RWPE2 (cell line): Measurements from ENCODE around the gene SENP7.
"Not testable (repeated sequence)": the region's sequence is repeated elsewhere in the genome, so short reads cannot be mapped to it uniquely, and the experiment has no call there.

Source experiments
- ATAC-seq: fragments of 200-7000 bp; cut with Tn5 transposase; 3 replicates; pipeline ENCODE4 v1.9.1; 2021; ENCODE audit warnings: low read depth
- DNase-seq: peaks from one replicate; pipeline ENCODE4 v3.0.0-alpha.2; 2020; ENCODE audit warnings: low spot score
- H3K27ac ChIP-seq: fragments of 450-650 bp; 2 replicates; pipeline ENCODE4 v1.5.1; 2017; ENCODE audit warnings: mild to moderate bottlenecking; ENCODE audit not compliant: poor library complexity, severe bottlenecking
- H3K27me3 ChIP-seq: fragments of 250-450 bp; sonication (Bioruptor Pico); 2 replicates; pipeline ENCODE4 v1.5.1; 2021; ENCODE audit warnings: mild to moderate bottlenecking, moderate library complexity; ENCODE audit not compliant: insufficient read depth, poor library complexity, severe bottlenecking
- H3K36me3 ChIP-seq: fragments of 250-450 bp; sonication (Bioruptor Pico); 2 replicates; pipeline ENCODE4 v1.5.1; 2020; ENCODE audit warnings: low read depth, mild to moderate bottlenecking, moderate library complexity
- H3K4me1 ChIP-seq: fragments of 250-450 bp; sonication (Bioruptor Pico); 2 replicates; pipeline ENCODE4 v1.5.1; 2021; ENCODE audit warnings: mild to moderate bottlenecking, moderate library complexity; ENCODE audit not compliant: insufficient read depth, poor library complexity, severe bottlenecking
- H3K4me3 ChIP-seq: fragments of 250-450 bp; sonication (Bioruptor Pico); 2 replicates; pipeline ENCODE4 v1.5.1; 2021; ENCODE audit warnings: mild to moderate bottlenecking, moderate library complexity; ENCODE audit not compliant: severe bottlenecking
- H3K9me3 ChIP-seq: fragments of 250-450 bp; sonication (Bioruptor Pico); 2 replicates; pipeline ENCODE4 v1.5.1; 2021; ENCODE audit warnings: mild to moderate bottlenecking, moderate library complexity; ENCODE audit not compliant: severe bottlenecking
- TF ChIP-seq, protein P1 (sequence below): fragments of 450-650 bp; IDR thresholded peaks from one replicate; pipeline ENCODE4 v1.5.1; 2017; ENCODE audit warnings: mild to moderate bottlenecking, moderate library complexity; ENCODE audit not compliant: poor library complexity, severe bottlenecking

Gene SENP7

DNA sequence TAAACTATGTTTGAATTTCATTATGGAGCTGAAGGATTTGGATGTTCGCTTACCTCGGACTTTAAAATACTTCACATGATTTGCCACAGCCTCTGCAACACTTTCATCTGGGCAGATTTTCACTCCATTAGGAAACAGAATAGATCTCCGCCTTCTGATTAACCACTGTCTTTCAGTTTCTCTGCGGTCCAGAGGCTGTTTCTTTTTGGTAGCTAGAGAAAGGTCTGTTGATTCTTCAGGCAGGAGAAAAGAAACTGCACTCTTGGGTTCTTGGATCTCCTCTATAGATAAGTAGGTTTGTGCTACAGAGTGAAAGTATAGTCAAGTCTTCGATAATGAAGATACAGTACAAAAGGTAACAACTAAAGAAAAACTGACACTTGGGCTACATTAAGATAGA lies 193.5 kb downstream of the SENP7 start:
- no peaks in the 10 kb centered on the region for H3K9me3 ChIP-seq
- H3K36me3 ChIP-seq = no peaks in the 10 kb centered on the region
- no peaks in the 10 kb centered on the region for H3K4me1 ChIP-seq
- no peak overlapping the region for H3K27ac ChIP-seq
- no peak for ATAC-seq
- no peaks in the 10 kb centered on the region for H3K27me3 ChIP-seq
- TF ChIP-seq, protein P1, sequence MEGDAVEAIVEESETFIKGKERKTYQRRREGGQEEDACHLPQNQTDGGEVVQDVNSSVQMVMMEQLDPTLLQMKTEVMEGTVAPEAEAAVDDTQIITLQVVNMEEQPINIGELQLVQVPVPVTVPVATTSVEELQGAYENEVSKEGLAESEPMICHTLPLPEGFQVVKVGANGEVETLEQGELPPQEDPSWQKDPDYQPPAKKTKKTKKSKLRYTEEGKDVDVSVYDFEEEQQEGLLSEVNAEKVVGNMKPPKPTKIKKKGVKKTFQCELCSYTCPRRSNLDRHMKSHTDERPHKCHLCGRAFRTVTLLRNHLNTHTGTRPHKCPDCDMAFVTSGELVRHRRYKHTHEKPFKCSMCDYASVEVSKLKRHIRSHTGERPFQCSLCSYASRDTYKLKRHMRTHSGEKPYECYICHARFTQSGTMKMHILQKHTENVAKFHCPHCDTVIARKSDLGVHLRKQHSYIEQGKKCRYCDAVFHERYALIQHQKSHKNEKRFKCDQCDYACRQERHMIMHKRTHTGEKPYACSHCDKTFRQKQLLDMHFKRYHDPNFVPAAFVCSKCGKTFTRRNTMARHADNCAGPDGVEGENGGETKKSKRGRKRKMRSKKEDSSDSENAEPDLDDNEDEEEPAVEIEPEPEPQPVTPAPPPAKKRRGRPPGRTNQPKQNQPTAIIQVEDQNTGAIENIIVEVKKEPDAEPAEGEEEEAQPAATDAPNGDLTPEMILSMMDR = no peak
- no peak for DNase-seq
- no peak overlapping the region for H3K4me3 ChIP-seq

DNA sequence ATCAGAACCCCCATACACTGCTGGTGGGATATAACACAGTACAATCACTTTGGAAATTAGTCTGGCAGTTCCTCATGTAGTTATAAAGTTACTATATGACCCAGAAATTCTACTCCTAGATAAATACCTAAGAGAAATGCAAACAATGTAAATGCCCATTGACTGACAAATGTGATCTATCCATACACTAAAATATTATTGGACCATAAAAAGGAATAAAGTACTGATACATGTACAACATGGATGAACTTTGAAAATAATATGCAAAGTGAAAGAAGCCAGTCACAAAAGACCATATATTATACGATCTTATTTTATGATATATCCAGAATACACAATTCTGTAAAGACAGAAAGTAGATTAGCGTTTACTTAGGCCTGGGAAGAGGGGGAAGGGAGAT lies 200.5 kb downstream of the SENP7 start:
- H3K27me3 ChIP-seq = no peaks in the 10 kb centered on the region
- peaks cover 2% of the 10 kb centered on the region for H3K9me3 ChIP-seq
- ATAC-seq = no peak
- no peaks in the 10 kb centered on the region for H3K36me3 ChIP-seq
- TF ChIP-seq, protein P1 = no peak
- no peaks in the 10 kb centered on the region for H3K4me1 ChIP-seq
- no peak overlapping the region for H3K27ac ChIP-seq
- H3K4me3 ChIP-seq = no peak overlapping the region
- DNase-seq = no peak

DNA sequence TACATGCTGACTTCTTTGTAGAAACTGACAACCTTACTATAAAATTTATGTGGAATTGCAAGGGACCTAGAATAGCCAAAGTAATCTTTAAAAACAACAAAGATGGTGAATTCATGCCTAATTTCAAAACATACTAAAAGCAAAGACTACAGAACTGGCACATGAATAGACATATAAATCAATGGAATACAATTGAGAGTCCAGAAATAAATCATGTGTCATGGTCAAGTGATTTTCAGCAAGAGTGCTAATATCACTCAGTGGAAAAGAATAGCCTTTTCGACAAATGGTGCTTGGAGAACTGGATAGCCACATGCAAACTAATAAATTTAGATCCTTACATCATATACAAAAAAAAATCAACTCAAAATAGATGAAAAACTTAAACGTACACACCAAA lies 201.3 kb downstream of the SENP7 start:
- no peak for DNase-seq
- H3K9me3 ChIP-seq = peaks cover 2% of the 10 kb centered on the region
- no peaks in the 10 kb centered on the region for H3K36me3 ChIP-seq
- H3K4me1 ChIP-seq = no peaks in the 10 kb centered on the region
- TF ChIP-seq, protein P1 = no peak
- no peak for ATAC-seq
- no peak overlapping the region for H3K27ac ChIP-seq
- H3K4me3 ChIP-seq = no peak overlapping the region
- no peaks in the 10 kb centered on the region for H3K27me3 ChIP-seq

DNA sequence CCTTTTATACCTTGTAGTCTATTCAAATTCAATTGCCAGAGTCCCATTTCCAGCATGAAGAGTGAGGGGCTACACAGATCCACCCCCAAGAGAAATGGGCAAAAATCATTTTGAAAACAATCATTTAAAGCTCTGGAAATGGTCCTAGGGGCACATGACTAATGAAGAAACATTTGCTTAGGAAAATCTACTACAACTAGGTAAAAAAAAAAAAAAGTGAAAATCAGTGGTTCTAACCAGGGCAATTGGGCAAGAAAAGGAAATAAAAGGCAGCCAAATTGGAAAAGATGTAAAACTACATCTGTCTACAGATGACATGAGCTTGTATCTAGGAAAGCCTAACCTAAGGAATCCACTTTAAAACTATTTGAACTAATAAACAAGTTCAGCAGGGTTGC lies 202.0 kb downstream of the SENP7 start:
- Histone ChIP-seq H3K9me3 (peaks cover 2% of the 10 kb centered on the region), H3K27me3 (no peaks in the 10 kb centered on the region), H3K4me1 (no peaks in the 10 kb centered on the region), H3K36me3 (no peaks in the 10 kb centered on the region), H3K27ac (no peak overlapping the region), H3K4me3 (no peak overlapping the region)
- DNase-seq (no peak), ATAC-seq (no peak)
- TF ChIP-seq, protein P1 = no peak

DNA sequence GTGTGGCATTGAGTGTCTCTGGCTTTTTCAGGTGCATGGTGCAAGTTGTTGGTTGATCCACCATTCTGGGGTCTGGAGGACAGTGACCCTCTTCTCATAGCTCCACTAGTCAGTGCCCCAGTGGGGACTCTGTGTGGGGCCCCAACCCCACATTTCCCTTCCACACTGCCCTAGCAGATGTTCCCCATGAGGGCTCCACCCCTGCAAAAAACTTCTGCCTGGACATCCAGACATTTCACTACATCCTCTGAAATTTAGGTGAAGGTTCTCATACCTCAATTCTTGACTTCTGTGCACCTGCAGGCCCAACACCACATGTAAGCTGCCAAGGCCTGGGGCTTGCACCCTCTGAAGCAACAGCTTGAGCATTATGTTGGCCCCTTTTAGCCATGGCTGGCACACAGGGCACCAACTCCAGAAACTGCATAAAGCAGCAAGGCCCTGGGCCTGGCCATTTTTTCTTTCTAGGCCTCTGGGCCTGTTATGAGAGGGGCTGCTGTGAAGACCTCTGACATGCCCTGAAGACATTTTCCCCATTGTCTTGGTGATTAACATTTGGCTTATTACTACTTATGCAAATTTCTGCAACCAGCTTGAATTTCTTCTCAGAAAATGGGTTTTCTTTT lies 204.8 kb downstream of the SENP7 start:
- DNase-seq, H3K4me3 ChIP-seq, ATAC-seq: not testable (repeated sequence)

More for the DNA sequence above, 204.8 kb downstream of the SENP7 start:
- H3K27ac ChIP-seq, H3K36me3 ChIP-seq, H3K27me3 ChIP-seq, H3K4me1 ChIP-seq, H3K9me3 ChIP-seq: not testable (repeated sequence)
